GM19372 (cell line): Measurements from ENCODE around the gene RD3L.
A peak's percentile ranks its signal among the peaks of the same experiment; 100 is the strongest.
"Not testable (repeated sequence)": the region's sequence is repeated elsewhere in the genome, so short reads cannot be mapped to it uniquely, and the experiment has no call there.

Experiments used
- ATAC-seq: cut with Tn5 transposase; IDR thresholded peaks from one replicate; pipeline ENCODE4 v1.9.1; 2021; ENCODE audit warnings: mild to moderate bottlenecking, low read depth, moderate library complexity; ENCODE audit not compliant: unreplicated experiment

The RD3L gene

DNA sequence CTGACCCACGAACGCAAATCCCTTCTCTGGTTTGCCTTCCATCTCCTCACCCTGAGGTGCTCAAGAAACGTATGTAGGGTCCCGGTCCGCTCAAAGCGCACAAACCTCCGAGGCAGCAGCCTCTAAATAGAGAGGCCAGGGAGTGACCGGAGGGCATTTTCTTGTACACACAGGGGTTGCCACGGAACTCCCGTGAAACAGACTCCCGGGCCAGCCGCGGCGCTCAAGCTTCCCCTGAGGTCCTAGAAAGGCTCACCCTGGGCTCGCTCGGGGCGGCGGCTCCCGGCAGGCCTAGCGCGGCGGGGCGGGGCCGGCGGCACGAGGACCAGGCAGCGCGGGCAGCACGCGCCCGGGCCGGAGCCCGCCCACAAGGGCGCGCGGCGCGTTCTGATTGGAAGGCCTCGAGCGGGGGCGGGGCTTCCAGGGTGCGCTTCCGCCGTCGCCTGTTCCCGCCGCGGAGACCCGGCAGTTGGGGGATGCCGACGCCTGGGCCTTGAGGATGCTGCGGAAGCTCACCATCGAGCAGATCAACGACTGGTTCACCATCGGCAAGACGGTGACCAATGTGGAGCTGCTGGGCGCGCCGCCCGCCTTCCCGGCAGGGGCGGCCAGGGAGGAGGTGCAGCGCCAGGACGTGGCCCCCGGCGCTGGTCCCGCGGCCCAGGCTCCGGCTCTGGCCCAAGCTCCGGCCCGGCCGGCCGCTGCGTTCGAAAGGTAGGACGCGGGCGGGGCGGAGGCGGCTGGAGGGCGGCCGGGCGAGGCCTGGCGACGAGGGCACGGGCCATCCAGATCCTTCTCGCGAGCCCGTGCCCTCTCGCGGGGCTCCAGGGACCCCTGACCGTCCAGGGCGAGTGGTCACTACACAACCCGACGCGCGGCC lies 14.1 kb downstream of the RD3L start, which contains the start of gene TDRD9:
TSS of gene TDRD9 (plus strand) at position 446 of the 880 bp plus-strand sequence. CDS start at position 500, 54 bp downstream.
- no peak for ATAC-seq

DNA sequence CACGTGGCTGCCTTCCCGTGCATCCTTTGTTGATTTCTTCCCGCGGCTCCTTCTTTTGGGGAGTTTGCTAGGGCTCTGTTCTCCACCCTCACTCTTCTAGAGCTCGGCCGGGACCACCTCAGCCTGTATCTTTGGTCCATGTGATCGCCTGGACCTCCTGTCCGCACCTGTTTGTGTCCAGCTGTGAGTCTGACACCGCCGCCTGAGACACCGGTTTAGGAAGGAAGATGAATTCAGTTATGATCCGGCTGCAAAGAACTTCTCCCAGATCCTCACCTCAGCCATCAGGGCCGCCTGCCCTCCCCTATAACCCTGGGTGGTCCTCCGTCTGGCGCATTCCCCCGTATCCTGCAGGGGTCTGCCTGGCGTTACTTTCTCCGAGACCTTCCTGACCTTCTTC lies 14.8 kb downstream of the RD3L start:
- no peak for ATAC-seq

DNA sequence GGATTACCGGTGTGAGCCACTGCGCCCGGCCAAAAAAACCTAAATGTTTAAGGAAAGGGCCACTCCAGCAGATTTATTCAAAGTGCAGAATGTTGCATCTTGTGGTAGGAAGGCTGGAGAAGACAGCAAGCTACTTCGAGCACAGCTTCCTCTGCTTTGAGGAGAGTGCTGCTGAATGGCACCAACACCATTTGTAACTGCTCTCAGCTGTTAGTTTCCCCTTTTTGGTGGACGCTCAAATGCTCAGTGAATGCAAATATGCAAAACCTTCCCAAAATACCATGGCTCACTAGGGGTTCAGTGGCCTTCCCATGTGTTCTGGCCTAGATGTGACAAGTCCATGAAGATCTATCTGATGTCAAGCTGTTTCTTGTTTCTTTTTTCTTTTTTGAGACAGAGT lies 17.0 kb downstream of the RD3L start:
- ATAC-seq = no peak

DNA sequence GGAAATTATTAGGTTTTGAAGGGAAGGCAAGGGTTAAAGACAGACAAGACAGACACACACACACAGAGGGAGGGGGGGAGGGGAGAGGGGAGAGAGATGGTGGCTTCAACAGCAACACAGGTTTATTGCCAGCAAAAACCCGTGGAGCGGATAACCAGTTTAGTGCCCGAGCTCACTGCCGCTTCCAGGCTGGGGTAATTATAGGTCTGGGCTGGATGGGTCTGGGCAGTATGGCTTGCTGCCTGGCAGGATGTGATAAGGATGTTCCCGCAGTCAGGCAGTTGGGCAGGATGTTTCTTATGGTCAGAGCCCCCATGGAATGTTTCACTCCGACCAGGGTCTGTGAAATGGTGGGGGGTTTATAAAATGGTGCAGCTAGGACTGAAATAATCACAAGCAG lies 18.5 kb downstream of the RD3L start:
- ATAC-seq = no peak

DNA sequence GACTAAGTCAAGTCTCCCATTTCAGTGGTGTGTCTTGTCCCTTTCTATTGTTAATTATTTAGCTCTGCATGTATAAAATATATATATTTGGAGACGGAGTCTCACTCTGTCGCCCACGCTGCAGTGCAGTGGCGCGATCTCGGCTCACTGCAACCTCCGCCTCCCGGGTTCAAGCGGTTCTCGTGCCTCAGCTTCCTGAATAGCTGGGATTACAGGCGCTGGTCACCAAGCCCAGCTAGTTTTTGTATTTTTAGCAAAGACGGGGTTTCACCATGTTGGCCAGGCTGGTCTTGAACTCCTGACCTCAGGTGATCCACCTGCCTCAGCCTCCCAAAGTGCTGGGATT lies 20.5 kb downstream of the RD3L start:
- not testable (repeated sequence) for ATAC-seq

DNA sequence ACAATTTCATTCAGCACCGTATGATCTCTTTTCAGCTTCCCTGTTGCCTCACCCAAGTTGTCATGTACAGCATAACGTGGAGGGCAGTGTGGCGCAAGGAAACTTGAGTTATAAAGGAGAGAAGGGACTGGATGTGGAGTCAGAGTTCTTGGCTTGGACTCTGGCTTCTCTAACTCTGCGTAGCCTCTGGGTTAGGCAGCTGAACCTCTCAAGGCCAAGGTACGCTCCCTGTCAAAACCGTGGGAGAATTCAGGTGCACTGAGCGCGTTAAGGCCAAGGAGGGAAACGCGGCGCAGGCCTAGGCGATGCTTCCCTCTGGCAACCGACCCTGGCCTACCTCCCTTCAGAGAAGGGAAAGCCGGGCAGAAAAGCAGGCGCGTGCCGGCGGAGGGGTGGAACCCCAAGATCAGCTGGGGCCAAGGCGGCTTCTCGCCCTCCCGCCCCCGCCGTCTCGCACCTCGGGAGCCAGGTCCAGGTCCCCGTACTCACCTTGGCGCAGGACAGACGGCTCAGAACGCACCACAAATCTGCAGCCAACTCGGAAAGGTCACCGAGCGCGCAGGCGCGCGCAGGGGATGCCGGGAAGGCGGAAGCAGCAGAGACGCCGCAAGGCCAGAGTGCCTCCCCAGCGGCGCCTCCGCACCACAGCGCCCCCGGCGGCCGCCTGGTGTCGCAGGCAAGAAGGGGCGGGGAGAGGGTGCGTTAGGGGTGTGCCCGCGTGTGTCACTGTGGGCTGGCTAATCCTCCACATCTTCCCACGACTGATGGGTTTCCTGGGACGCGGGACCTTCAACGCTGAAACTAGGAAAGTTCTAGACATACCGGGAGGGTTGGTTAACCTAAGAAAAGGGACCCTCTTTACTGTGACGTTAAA lies 21.1 kb downstream of the RD3L start:
- ATAC-seq = peak; percentile 93

DNA sequence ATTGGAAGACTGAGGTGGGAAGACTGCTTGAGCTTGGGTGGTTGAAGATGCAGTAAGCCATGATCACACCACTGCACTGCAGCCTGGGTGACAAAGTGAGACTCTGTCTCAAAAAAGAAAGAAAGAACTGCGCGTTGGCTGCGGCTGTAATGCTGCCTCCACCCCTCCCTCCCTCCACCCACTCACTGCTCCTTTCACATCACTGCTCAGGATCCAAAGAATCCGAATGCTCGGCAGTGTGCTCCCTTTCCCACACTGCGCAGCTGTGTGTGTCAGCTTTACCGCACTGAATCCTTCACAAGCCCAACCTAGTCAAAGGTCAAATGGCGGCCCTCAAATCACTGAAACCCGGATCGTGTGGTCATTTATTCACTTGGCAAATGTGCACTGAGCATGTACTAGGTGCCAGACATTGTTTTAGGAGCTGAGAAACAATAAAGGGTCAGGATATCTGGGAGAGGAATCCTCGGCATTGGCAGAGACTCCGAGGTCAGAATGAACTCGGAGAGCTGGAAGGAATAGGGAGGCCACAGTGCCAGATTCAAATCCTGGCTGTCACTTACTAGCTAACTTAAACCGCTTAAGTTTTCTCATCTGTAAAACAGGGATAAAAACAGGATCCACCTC lies 25.6 kb downstream of the RD3L start:
- ATAC-seq = no peak

DNA sequence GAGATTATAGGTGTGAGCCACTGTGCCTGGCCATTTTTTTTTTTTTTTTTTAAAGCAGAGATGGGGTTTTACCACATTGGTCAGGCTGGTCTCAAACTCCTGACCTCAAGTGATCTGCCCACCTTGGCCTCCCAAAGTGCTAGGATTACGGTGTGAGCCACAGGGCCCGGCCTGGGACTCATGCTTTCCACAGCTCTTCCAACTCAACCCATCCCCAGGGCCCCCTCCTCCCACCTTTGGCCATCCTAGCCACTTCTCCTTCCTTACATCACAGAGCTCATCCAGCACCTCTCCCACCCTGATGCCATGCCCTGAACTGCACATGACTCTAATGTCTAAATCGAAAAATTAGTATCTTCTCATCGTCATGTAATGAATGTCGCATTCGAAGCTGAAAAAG lies 26.7 kb downstream of the RD3L start:
- no peak for ATAC-seq

DNA sequence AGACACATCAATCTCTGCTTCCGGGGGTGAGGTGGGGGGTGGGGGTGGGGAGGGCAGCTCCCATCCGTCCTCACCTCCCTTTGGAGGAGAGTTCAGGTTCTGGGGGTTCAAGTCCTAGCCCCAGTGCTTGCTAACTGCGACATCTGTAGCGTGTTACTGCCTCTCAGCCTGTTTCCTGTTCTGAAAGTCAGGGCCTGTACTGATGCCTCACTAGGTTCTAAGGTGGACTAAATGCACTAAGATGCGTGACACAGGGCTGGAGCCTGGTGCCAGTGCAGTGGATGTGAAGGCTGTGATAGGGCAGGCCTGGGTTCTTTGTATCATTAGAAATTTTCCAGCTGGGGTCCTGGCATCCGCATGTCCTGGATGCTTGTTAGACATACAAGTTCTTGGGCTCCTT lies 31.3 kb downstream of the RD3L start:
- no peak for ATAC-seq

DNA sequence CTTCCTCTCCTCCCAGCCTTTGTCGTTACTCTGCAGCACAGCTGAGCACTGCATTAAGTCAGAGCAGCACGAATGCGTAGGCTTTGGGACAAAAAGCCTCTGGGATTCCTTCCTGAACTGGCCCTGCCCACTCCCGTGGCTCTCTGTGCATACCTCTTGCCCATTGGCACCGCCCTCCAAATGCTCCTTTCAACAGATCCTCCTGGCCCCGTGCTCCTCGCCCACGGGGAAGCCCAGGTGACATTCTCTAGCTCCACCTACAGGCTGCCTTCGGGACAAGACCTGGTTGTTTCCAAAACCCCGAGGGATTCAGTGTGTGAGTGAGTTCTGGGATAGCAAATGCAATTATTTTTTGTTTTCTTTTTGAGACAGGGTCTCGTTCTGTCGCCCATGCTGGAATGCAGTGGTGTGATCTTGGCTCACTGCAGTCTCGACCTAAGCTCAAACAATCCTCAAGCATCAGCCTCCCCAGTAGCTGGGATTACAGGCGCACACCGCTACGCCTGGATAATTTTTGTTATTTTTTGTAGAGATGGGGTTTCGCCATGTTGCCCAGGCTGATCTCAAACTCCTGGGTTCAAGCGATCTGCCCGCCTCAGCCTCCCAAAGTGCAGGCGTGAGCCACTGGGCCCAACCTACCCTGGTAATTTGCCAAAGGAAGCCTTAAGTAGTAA lies 31.9 kb downstream of the RD3L start:
- ATAC-seq = no peak

DNA sequence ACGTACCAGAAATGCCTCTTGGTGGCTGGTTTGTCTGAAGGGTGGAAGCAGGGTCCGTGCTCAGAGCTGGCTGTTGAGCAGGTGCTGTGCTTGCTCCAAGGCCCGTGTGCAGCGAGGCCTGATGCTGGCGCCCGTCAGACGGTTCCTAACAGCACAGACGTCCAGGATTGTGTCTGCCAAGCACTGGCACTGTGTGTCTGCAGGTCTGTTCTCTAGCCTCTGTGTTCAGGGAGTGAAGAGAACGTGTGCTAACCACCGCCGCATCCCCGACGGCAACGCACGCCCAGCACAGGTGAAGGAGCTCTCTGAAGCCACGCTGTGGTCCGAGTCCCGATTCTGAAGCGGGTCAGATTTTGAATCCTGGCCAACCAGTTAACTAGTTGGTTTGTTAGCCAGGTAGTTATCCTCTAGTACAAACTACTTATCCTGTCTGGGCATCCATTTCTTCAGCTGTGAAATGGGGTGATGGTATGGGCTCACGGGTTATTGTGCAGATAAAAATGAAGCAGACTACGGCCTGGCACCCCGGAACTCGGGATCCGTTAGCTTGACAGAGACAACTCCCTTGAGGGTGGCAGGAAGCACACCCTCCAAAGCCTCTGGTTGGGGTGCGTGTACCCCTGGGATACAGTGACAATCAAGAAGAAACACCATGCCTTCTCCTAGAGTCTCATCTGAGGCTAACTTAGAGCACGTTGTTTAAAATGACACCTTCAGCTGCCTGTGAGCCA lies 32.6 kb downstream of the RD3L start:
- ATAC-seq = no peak

DNA sequence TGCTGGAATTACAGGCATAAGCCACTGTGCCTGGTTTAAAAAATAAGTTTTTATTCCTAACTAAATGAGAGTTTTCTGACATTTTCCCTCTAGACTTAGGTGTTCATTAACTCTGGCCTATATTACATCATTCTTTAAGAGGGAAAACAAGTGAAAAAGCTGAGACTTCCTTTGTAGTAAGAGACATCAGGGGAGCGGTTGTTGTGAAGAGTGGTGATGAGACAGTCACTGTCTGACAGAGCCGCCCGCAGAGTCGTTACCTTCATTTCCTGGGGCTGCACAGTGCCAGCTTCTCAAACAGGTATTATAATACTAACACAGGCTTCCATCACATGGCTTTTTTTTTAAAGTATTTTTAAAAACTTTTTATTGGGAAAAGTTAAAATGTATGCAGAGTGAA lies 33.7 kb downstream of the RD3L start:
- no peak for ATAC-seq

DNA sequence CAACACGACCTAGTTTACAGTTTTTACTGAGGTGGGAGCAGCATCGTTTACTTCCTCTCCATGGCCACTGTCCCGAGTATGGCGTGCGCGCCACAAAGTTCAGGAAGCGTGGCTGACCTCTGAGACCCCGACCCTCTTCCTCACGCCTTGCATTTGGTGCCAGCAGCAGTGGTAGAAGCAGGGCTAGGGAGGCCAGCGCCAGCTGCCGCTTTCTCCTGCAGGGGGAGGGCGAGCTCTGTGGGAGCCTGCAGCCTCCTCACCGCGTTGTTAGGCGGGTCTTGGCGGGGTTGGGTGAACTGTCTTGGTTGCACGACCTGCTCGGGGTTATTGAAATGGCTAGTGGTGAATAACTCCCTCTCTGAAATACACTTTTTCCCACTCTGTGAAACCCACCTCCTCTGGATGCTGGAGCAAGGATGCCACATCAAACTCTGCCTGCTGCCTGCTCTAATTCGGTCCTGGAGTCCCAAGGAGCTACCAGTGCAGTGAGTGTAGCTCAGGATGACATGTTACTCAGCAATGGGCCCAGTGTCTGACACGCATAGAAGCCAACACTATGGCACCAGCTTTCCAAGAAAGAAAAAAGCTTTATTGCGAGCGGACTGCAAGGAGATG lies 36.4 kb downstream of the RD3L start:
- ATAC-seq = no peak

DNA sequence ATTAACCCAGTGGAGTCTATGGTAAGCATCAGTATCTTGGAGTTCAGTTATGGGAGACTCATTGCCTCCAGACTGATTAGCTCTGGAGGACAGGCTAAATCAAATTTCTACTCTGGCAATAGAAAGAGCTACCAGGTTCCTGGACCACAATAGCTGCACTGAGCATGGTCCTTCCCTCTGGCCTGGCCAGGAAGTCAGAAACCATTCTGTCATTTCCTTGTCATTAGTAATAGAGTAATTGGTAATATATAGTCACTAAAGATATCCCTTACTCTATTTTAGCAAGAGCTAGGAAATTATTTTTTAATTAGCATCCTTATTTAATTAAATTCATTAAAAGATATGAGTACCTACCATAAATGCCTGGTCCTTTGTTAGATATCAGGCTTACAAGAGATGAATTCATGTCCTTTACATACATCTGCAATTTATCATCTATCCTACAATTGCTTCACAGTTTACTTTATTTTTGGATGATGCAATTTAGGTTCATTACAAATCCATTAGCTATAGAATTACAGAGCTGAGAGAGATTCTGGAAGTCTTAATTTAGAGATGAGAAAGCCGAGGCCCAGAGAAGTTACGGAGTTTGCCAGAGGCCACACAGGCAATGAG lies 37.7 kb downstream of the RD3L start:
- ATAC-seq = no peak

DNA sequence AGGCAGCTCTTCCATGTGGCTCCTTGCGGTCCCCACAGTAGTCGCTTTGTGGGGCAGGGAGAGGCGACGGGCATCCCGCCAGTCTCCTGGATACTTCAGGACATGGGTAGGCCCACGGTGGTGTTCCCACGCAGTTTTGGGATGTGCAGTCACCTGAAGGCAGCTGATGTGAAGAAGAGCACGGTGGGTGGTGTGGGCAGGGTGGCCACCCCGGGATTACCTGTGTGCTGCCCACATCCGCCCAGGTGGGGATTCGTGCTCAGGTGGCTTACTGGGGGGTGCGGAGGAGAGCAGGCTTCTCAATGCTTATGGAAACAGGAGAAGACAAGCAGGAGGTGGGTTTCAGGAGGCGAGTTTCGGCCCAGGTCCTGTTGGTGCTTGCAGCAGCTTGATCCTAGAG lies 42.5 kb downstream of the RD3L start:
- no peak for ATAC-seq

DNA sequence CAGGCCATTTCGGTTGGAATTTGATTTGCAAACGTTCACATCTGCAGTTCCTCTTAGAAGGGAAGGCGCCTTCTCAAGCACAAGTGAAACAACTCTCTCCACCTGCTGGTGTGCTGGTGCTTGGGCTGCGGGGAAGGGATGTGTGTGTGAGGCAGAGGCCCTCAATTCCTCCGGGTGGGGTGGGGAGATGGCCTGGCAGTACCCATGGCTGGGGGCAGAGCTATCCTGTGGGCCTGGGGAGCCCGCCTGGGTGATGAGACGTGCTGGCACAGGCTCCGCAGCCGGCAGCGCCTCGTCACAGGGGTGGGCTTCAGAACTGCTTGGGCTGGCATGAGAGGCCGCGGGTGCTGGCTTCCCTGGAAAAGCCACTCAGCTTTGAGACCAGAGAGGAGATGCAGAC lies 43.0 kb downstream of the RD3L start:
- no peak for ATAC-seq

DNA sequence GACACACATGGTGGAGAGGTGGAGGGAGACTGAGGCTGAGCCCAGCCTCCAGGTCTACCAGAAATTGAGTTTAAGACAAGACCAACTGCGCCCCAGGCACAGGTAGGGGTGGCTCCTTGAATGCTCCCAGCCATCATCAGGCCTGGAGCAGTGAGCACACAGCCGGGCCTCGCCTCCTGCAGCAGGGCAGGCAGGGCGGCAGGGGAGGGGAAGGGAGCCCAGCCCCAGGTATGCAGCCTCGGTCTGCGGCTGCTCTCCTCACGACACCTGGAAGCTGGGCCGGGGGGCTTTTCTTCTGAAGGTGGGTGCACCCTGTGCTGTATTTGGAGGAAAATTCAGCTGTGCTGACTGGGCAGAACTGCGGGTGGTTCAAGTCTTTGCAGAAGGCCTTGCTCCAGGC lies 43.6 kb downstream of the RD3L start:
- no peak for ATAC-seq

DNA sequence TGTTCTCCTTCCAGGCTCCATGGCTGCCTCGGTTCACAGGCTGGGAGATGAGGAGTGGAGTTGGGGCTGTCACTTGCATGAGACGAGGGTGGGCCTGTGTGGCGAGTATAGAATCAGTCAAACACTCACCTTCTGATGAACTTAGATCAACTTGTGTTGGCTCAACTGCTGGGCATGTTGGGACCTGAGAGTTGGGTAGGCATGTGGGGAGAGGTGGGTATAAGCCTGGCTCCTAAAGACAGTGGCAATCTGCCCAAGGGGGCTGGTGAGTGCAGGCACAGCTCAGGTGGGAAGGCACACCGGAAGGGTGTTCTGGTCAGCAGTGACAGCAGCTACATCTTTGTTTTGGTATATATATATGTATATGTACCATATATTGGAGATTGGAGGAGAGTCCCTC lies 44.1 kb downstream of the RD3L start:
- no peak for ATAC-seq
